Stimulated activated CD8-positive, alpha-beta memory T cell treated with anti-CD3 and anti-CD28 coated beads, Interleukin-12 subunit alpha, Interleukin-12 subunit beta, amount 100 ng/mL, for 4 hours (primary cell): ENCODE measurements around the gene RNF19B.

Experiments used
- DNase-seq: peaks from one replicate; pipeline ENCODE4 v3.0.0-alpha.2; 2020; ENCODE audit warnings: low read depth

RNF19B gene

GRCh38 chr1:32886828-32887414, 77.7 kb downstream of the RNF19B start:
- DNase-seq = no peak
